HG03432 (cell line): ENCODE measurements around the gene PCDHA5.

Experiments
- ATAC-seq: cut with Tn5 transposase; IDR thresholded peaks from one replicate; pipeline ENCODE4 v1.9.1; 2021; ENCODE audit warnings: mild to moderate bottlenecking, moderate library complexity; ENCODE audit not compliant: unreplicated experiment

The PCDHA5 gene

GRCh38 chr5:140857987-140858240 lies 36.5 kb downstream of the PCDHA5 start:
- no peak for ATAC-seq

GRCh38 chr5:140862441-140863295 lies 41.3 kb downstream of the PCDHA5 start:
- no peak for ATAC-seq

- no peak for ATAC-seq
Measured at GRCh38 chr5:140868721-140869554, 47.5 kb downstream of the PCDHA5 start, which contains the start of gene PCDHA11. PCDHA11 (plus strand) TSS chr5:140868957; CDS start chr5:140869104, 147 bp downstream.

DNA sequence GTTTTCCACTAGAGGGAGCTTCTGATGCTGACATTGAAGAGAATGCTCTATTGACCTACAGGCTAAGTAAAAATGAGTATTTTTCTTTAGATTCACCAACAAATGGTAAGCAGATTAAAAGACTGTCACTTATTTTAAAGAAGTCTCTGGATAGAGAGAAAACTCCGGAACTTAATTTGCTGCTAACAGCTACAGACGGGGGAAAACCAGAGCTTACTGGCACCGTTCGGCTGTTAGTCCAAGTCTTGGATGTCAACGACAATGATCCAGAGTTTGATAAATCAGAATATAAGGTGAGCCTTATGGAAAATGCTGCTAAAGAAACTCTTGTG lies 48.1 kb downstream of the PCDHA5 start:
- ATAC-seq: no peak

GRCh38 chr5:140870221-140871201 lies 49.1 kb downstream of the PCDHA5 start:
- ATAC-seq: no peak
